ENCODE measurements around the gene PRR29. TPM values are rescaled to one million over a fixed set of nuclear protein-coding genes. Genes with fewer than 3 reads are reported as not detected.
A peak's percentile ranks its signal among the peaks of the same experiment; 100 is the strongest.

PRR29 gene
- total and polyA plus RNA-seq, 2 donors (not counting 3 experiments of a cell fraction or from before 2014, with no cell fraction given): 0.39 to 1.2 TPM

DNA sequence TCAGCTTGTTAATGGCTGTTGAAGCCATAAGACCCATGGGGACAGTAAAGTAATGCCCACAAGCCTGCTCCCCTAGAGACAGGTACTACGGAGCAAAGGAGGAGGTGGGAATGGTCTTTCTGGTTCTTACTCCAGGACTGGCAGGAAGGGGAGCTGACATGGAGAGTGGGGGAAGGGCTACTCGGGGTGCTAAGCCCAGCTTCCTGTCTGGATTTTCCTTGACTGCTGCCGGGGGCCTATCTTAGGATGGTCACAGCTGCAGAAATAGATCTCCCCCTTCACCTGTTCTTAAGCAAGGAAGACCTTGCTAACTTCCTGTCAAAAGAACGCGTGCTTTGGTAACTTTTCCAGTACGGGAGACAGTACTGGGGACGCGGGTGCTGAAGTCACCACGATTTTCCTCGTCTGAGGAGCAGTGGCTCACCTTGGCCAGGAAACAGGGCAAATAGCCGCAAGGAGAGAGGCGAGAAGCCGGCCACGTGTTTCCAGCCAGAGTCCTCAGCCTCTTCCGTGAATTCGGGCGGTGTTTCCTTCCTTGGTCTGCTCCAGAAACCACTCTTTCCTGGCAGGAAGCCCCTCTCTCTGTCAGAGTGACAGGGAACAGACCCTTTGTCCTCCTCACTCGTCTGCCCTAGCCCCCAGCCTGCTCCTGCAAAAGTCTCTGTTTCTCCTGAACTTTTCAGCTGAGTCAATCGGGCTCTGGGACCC, 656 bp upstream of the PRR29 start:
- CTCF ChIA-PET: interaction anchor here (1.2 to 6.6 kb wide), 5 partner anchors 19 to 136 kb away, joined by 4 to 113 read pairs (median 8); partner anchors contain the start of gene GH1

More for the DNA sequence above, 656 bp upstream of the PRR29 start:
- intact Hi-C loops (cut with micrococcal nuclease) (loop anchor here (1.0 kb wide), 1 partner anchor 28 kb away; no protein-coding TSS in a partner anchor), dilution Hi-C loops (cut with MboI; ENCODE audit: extremely low pct_ligation_motif_present, low sequenced_read_pairs) (no loop called here)
- Histone ChIP-seq H3K4me3 (replicated peaks in 1 of 3; ENCODE audit: insufficient read depth in 1 of 3, low read depth in 1 of 3, low read length in 3 of 3) (peak overlapping the region in 2 of 3 experiments; percentile 37 to 59), H3K9me3 (replicated peaks; ENCODE audit: control insufficient read depth, insufficient read depth, low read length) (no peaks in the 10 kb centered on the region), H4K20me1 (replicated peaks; ENCODE audit: control insufficient read depth, extremely low read depth, insufficient read depth, low read length) (no peaks in the 10 kb centered on the region), H3K79me2 (ENCODE audit: control insufficient read depth, insufficient read depth, low read length) (peaks cover under 1% of the 10 kb centered on the region), H3K9me1 (replicated peaks; ENCODE audit: control insufficient read depth, extremely low read depth, insufficient read depth, low read length) (no peaks in the 10 kb centered on the region), H3K36me3 (ENCODE audit: control insufficient read depth in 2 of 2, extremely low read depth in 1 of 2, insufficient read depth in 2 of 2, low read length in 2 of 2) (peaks cover 3 to 4% of the 10 kb centered on the region in 2 experiments), H3K9ac (replicated peaks; ENCODE audit: extremely low read depth, insufficient read depth, low read length) (no peak overlapping the region), H3K4me1 (ENCODE audit: control insufficient read depth, extremely low read depth, insufficient read depth, low read length) (peaks cover 36% of the 10 kb centered on the region), H3K27ac (ENCODE audit: insufficient read depth, low read depth, low read length) (peak overlapping the region; percentile 23), H3K27me3 (ENCODE audit: control insufficient read depth in 2 of 2, insufficient read depth in 2 of 2, low read length in 2 of 2) (peaks cover 0 to 1% of the 10 kb centered on the region in 2 experiments), H2AFZ (ENCODE audit: low read depth, low read length) (peak overlapping the region; percentile 57), H3K4me2 (ENCODE audit: insufficient read depth, low read length) (peak overlapping the region; percentile 71)
- TF ChIP-seq JUN (IDR thresholded peaks at IDR 0.05; ENCODE audit: borderline replicate concordance, insufficient read depth, insufficient read length, low read depth) (no peak), EZH2 (IDR thresholded peaks at IDR 0.05; ENCODE audit: borderline replicate concordance, low read depth, low read length, severe bottlenecking) (no peak), MAX (IDR thresholded peaks at IDR 0.05; ENCODE audit: insufficient read depth, insufficient read length) (peak; percentile 86), GATA2 (IDR thresholded peaks at IDR 0.05; ENCODE audit: insufficient read depth, insufficient read length, low read depth, low read length) (no peak), FOS (IDR thresholded peaks at IDR 0.05; ENCODE audit: borderline replicate concordance, insufficient read depth, low read length) (no peak), MYC (IDR thresholded peaks at IDR 0.05; ENCODE audit: low read depth, low read length) (peak; percentile 36), CTCF (IDR thresholded peaks at IDR 0.05; ENCODE audit: extremely low read depth in 1 of 2, insufficient read depth in 1 of 2, low read depth in 1 of 2, low read length in 2 of 2) (no peak)
- DNase-seq (ENCODE audit: low read depth, low spot score) (peak; percentile 47), FAIRE-seq (peak; percentile 91)
- BruUV-seq (replicated peaks): no TSS peak
- POLR2A ChIA-PET: interaction anchor here (0.5 to 1.1 kb wide), 2 partner anchors 91 to 148 kb away, joined by 3 to 4 read pairs; no protein-coding TSS in a partner anchor
